Fibroblast of upper back skin (primary cell): ENCODE data around the gene KREMEN1.

Source experiments
- DNase-seq: peaks from one replicate; pipeline ENCODE4 v3.0.0-alpha.2; 2013

KREMEN1 gene

DNA sequence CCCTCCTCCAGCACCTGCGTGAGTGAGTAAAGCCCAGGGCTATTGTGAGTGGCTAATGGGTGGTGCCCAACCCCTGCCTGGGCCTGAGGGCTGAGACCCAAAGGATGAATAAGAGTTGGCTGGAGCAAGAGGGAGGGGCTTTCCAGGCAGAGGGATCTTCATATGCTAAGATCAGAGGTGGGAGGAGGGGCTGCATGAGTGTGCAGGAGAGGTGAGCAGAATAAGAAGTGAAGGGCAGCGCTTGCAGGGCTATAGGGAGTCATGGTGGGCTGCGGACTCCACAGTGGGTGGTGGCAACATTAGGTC lies 136.7 kb downstream of the KREMEN1 start:
- no peak for DNase-seq

DNA sequence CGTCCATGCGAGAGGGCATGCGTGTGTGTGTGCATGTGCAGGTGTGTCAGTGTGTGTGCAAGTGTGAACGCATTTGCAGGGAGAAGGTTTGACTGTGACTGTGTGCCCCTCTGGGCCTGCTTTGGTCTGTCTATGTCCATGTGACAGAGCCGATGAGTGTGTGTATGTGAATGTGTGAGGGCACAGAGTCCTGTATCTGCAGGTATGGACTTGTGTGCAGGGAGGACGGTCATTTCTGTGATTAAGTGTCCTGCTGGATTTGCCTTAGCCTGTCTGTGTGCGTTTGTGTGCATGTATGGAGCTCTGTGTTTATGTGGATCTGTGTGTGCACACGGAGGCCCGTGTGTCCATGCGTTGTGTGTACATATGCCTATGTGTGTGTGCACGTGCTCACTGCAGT lies 138.2 kb downstream of the KREMEN1 start:
- no peak for DNase-seq

DNA sequence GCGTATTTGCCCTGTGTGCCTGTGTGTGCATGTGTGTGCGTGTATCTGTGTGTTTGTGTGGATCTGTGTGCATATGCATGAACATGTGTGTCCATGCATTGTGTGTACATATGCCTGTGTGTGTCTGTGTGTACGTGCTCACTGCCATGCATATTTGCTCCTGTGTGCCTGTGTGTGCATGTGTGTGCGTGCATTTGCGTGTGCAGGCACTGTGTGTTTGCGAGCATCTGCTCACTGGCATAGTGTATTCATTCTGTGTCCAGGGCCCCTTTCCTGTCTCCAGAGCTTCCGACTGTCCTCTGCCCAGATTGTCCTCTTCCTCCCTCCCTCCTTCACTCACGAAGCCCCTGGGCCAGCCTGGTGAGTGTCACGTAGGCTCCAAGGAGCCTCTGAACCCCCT lies 138.6 kb downstream of the KREMEN1 start:
- no peak for DNase-seq

DNA sequence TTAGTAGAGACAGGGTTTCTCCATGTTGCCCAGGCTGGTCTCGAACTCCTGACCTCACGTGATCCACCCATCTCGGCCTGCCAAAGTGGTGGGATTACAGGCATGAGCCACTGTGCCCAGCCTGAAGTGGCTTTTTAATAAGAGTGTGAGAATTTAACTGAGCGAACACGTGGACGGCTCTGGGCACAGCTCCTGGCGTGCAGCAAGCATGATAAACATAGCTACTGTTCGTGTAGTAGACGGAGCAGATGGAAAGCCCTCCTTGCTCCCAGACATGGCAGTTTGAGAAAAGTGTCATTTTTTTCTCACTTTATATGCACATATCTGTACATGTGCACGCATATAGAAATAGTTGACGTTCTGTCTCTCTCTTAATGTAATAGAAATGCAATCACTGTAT lies 139.9 kb downstream of the KREMEN1 start:
- DNase-seq = no peak

DNA sequence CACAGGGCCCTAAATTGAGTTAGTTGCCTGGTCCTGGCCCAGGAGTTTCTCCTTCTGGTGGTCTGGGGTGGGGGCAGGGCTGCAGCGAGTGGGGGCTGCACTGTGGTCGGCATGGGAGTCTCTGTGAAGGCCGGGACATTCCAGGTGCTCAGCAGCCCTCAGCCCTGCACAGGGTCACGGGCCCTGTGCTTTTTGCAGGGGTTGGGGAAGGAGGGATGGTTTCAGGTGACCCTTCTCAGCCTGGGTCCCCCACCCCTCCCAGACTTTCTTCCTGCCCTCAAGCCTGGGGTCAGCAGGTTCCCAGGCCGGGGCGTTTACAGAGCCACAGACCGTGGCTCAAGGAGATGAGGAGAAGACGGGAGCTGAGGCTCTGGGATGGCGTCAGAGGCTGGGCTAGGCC lies 140.7 kb downstream of the KREMEN1 start:
- no peak for DNase-seq

DNA sequence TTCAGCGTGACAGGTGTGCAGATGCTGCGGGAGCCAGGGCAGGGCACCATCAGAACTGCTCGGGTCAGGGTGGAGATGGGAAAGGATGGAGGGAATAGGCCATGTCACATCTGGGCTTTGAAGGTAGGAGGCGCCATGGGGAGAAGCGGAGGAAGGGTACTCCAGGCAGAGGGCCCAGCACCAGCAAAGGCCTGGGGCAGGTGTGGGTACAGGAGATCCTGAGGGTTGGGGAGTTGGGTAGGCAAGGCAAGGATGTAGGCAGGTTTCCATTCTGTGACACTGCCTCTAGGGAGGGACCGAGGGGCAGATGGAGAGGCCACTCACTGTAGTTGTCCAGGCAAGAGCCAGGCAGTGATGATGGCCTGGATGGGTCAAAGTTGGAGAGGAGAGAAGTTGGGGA lies 141.4 kb downstream of the KREMEN1 start:
- DNase-seq = no peak

DNA sequence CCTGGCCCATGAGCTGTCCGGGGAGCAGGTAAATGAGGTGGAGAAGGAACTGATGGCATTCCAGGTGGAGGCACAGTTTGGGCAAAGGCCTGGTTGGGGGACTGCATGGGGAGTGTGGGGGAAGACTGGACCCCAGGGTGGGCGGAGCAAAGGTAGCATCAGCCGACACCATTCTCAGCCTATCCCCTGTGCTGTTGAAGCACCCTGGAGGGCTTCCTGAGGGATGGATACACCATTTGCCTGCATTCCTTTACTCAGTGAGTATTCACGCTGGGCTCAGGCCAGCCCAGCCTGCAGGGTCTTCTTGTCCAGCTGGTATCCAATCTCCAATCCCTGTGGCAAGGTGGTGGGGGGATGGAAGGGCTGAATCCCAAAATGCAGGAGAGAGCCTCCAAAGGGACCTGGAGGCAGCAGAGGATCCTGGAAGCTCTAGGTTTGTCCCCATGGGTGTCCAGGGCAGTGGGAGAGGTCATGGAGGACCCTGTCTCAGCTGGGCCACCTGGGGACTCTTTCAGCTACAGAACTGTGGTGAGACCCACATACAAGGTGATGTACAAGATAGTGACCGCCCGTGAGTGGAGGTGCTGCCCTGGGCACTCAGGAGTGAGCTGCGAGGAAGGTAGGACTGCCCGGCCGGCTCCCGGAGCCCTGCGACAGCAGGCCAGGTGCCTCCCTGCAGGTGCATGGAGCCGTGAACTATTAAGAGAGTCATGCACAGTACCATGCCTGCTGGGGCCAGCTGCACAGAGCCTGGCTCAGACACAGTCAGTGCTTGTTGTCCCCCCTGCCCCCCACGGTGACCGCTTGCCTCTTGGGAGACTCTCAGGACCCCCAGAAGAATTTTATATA lies 142.4 kb downstream of the KREMEN1 start:
- DNase-seq = no peak

DNA sequence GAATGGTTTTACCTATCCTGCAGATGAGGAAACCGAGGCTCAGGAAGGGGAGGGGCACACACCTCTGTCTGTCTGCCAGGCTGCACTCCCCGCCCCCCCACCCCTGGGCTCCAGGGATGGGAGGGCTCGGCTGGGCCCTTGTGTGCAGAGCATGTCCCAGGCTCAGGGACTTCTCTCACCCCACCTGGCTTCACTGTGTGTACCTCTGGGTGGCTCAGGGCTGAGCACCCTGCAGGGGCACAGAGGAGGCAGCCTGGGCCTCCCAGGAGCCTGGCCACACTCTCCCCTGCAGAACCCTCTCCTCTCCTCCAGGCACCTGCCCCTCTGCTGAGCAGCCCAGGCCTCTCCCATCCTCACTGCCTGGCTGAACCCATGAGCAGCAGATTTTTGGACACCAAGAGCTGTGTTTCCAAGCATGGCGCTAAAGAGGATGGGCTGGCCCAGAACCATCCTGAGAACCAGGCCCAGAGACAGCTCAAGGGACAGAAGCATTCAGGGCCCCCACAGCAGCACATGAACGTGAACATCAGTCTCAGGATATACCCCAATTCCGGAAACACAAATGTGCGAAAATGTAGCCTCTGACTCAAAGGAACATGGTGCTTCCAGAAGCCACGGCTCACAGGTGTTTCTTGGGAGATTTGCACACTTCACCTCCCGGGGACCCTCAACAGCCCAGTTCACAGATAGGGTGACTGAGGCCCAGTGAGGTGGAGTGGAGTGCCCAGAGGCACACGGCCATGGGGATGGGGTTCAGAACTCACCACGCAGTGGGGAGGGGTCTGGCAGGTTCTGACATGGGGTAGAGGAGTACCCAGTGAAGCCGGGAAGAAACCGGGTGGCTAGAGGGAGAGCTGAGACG lies 143.4 kb downstream of the KREMEN1 start:
- DNase-seq = no peak

DNA sequence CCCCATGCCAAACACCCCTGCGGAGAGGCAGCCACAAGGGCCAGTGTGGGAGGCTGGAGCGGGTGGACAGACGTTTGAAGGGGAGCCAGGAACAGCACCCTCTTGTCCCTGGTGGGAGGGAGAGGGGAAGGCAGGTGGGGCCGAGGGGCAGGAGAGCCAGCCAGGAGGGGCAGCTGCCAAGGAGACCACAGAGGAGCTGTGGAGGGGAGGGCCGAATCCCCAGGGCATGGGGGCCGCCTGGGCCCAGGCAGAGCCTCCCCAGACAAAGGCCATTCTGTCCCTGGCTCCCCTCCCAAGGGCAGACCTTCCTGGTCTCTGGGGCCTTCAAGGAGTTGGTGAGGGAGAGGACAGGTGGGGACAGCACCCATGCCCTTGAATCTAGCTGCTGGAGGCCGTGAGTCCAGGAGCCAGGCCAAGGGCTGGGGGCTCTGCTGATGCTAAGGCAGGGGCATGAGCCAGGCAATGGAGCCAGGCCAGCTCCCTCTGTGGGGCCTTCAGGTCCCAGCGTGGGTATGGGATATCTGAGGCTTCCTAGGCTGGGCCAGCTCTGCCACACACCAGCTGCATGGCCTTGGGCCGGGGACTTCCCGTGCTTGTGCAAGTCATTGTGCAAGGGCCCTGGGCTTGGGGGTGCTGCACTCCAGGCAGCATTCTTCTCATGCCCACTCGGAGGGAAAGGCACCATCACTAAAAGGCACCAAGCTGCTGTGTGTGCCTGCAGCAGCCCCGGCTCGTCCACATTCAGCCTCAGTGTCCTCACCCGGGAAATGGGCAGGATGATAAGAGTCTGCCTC lies 144.2 kb downstream of the KREMEN1 start:
- no peak for DNase-seq
